Brain pericyte (primary cell): Measurements from ENCODE around the gene WTAP.
"Not testable (repeated sequence)": the region's sequence is repeated elsewhere in the genome, so short reads cannot be mapped to it uniquely, and the experiment has no call there.

Experiments used
- DNase-seq: peaks from one replicate; pipeline ENCODE4 v3.0.0-alpha.2; 2012; ENCODE audit warnings: low read depth, low spot score

Gene WTAP

GRCh38 chr6:159728531-159728964 is 1.2 kb downstream of the WTAP start:
- no peak for DNase-seq

GRCh38 chr6:159729598-159730331 is 2.5 kb downstream of the WTAP start:
- DNase-seq, result no peak

GRCh38 chr6:159730332-159730676 is 3.0 kb downstream of the WTAP start:
- no peak for DNase-seq

DNA sequence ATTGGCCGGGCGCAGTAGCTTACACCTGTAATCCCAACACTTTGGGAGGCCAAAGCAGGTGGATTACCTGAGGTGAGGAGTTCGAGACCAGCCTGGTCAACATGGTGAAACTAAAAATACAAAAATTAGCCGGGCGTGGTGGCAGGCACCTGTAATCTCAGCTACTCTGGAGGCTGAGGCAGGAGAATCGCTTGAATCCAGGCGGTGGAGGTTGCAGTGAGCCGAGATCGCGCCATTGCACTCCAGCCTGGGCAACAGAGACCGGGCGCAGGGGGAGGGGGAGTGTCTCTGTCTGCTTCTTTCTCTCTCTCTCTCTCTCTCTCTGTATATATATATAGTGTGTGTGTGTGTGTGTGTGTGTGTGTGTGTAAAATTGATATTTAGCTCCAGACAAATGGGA is 5.2 kb downstream of the WTAP start:
- not testable (repeated sequence) for DNase-seq

DNA sequence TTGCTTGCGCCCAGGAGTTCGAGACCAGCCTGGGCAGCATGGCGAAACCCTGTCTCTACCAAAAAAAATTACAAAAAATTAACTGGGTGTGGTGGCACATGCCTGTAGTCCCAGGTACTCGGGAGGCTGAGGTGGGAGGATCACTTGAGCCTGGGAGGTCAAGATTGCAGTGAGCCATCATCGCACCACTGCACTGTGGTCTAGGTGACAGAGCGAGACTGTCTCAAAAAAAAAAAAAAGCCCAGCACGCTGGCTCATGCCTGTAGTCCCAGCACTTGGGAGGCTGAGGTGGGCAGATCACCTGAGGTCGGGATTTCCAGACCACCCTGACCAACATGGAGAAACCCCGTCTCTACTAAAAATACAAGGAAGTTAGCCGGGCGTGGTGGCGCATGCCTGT is 6.1 kb downstream of the WTAP start:
- not testable (repeated sequence) for DNase-seq

DNA sequence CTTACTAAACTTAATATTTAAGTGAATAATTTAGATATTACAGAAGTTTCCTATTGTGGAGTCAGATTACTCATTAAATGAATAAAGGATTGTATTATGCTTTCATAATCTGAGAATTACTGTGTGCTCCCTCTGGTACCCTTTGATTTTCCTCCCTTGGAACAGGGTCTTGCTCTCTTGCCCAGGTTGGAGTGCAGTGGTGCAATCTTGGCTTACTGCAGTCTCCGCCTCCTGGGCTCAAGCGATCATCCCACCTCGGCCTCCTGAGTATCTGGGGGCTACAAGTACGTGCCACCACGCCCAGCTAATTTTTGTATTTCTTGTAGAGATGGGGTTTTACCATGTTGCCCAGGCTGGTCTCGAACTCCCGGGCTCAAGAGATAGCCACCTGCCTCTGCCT is 9.6 kb downstream of the WTAP start:
- no peak for DNase-seq

DNA sequence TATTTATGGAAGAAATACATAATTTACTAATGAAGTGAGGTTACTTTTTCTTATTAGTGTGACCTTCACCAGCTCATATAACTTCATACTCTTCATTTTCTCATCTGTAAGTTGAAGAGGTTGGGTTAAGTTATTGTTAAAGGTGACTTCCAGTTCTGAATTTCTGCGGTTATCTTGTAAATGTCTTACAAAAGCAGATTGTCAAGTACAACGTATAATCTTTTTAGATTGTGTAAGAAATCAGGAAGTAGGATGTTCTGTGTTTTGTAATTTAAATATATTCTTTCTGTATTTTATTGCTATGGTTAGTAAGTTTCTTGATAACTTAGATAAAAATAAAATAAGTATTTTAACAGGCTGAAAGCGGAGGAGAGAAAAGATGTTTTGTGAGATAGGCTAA is 12.0 kb downstream of the WTAP start:
- no peak for DNase-seq

DNA sequence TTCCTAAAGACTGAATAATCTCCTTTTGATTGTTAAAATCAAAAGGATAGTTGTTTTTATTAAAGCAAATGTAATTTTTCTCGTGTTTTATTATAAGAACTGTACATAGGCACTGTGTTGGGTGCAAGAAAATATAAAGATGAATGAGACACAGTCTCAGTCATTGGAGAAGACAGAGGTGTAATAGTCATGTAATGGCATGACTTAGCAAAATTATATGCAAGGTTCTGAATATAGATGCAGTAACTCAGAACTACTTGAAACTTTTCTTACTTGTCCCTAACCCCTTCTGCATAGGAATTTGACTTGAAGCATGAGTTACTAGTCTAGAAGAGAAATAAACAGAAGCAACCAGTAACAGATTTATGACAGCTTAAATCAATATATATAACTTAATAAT is 14.9 kb downstream of the WTAP start:
- no peak for DNase-seq

DNA sequence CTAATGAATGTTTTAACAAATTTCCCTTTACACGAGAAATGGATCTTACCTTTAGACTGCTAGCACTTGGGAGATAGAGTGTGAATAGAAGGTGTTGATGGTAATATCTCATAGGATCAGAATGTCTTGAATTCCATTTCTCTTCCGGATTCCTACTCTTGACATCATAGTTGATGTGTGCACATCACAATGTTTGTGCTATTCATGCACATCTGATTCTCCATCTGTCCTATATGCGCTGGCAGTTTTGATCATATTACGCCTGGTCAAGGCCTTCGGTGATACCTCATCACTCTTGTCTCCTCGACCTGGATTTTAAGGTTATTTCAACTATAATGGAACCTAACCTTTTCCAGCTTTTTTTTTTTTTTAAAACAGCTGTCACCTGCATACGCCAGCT is 17.8 kb downstream of the WTAP start:
- DNase-seq, result no peak

GRCh38 chr6:159746759-159747158 is 19.5 kb downstream of the WTAP start:
- DNase-seq, result no peak

GRCh38 chr6:159748127-159748526 is 20.8 kb downstream of the WTAP start:
- DNase-seq, result not testable (repeated sequence)

- DNase-seq, result no peak
Measured at GRCh38 chr6:159751448-159751847, 24.1 kb downstream of the WTAP start.

GRCh38 chr6:159753081-159753872 is 26.0 kb downstream of the WTAP start:
- no peak for DNase-seq

GRCh38 chr6:159754401-159754800 is 27.1 kb downstream of the WTAP start:
- DNase-seq, result no peak

- DNase-seq, result no peak
Measured at GRCh38 chr6:159754959-159755914, 27.9 kb downstream of the WTAP start.

- DNase-seq, result no peak
Measured at GRCh38 chr6:159756508-159756907, 29.2 kb downstream of the WTAP start.

DNA sequence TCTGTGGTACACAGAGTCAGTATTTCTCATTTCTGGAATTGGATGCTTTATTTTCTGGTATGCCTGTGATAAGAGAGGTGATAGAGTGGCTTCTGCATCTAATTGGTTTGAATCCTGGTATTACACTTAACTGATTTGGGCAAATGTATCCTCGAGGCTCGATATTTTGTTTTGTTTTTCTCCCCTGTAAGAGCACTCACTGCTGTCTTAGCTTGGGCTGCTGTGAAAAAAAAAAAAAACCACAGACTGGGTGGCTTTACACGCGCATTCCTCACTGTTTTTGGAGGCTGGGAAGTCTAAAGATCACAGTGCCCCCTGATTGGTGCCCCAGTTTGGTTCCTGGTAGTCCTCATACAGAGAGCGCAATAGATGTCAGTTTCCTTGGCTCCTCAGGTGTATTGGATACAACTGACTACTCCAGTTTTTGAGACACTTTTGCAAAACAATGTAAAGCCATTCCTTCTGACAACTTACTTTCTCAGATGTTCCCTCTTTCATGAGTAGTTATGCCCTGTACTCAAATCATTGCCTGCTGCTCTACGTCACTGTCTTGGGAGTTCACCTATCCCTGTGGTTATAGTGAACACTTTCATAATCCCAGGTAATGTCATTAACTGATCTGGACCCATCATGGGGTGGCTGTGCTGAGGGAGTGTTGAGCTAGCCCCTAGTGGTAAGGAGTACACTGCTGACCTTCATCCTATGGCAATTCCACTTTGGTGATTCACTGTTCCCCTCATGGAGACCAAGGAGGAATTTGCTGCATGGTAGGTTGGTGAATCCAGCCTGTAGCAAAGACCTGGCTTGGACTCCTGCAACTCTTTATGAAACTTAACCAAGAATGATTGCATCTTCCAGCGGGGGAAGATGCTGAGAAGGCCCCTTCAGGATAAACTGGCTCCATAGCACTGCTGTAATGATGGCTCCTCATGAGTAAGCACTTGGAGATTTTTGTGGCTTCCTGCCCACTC is 31.0 kb downstream of the WTAP start:
- no peak for DNase-seq

- no peak for DNase-seq
Measured at GRCh38 chr6:159759645-159760044, 32.3 kb downstream of the WTAP start.

DNA sequence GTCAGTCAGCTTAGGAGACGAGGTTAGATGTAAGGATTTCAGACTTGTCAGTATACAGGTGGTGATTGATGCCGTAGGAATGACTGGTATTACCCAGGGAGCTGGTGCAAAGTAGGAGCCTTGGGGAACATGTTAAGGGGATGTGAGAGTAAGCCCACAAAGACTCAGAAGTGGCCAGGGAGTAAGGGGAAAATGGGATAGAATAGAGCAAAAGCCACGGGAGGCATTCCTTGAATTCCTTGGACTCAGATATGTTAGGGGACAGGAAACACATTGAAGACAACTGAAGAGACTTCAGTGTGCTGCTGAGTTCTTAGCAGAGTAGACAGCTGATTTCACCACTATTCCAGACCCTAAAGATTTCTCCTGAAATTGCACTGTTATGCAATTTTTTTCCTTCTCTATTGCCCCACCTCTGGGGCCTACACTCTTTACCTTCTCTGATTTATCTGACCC is 33.3 kb downstream of the WTAP start:
- no peak for DNase-seq

DNA sequence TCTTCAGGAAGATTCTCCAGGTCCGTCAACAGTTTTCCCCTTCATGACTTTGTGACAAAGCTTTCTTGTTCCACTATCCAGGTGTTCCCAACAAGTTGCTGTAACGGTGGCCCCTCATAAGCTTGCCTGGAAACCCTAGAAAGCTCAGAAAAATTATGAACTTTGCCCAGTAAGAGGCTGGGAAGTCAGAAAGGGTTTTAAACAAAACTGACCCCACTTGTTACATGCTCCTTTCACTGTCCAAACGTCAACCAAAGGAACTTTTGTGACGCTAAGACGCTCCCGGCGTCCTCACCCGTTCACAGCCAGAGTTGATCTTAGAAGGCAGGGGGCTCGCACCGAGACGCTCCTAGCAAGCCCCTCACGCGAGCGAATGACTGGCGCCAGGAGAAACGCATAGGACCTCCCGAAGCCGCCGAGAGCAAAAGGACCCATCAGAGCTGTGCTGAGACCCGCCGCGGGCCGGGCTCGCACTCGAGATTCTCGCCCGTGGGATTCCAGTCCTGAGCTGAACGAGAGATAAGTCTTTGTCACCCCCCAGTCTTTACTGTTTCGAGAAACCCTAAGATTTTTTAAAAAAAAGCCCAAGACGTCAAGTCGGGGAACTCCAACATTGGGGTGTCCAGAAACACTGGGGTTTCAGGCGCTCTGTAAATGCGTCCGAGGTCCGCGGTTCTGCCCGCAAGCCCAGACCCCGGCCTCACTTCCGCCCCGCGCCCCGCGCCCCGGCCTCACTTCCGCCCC is 34.0 kb downstream of the WTAP start:
- DNase-seq, result no peak
